HG02870 (cell line): ENCODE results near the gene RNASEL.
"Not testable (repeated sequence)": the region's sequence is repeated elsewhere in the genome, so short reads cannot be mapped to it uniquely, and the experiment has no call there.

Source experiments
- ATAC-seq: cut with Tn5 transposase; IDR thresholded peaks from one replicate; pipeline ENCODE4 v1.9.1; 2021; ENCODE audit warnings: mild to moderate bottlenecking, moderate library complexity; ENCODE audit not compliant: unreplicated experiment

The RNASEL gene, protein sequence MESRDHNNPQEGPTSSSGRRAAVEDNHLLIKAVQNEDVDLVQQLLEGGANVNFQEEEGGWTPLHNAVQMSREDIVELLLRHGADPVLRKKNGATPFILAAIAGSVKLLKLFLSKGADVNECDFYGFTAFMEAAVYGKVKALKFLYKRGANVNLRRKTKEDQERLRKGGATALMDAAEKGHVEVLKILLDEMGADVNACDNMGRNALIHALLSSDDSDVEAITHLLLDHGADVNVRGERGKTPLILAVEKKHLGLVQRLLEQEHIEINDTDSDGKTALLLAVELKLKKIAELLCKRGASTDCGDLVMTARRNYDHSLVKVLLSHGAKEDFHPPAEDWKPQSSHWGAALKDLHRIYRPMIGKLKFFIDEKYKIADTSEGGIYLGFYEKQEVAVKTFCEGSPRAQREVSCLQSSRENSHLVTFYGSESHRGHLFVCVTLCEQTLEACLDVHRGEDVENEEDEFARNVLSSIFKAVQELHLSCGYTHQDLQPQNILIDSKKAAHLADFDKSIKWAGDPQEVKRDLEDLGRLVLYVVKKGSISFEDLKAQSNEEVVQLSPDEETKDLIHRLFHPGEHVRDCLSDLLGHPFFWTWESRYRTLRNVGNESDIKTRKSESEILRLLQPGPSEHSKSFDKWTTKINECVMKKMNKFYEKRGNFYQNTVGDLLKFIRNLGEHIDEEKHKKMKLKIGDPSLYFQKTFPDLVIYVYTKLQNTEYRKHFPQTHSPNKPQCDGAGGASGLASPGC

GRCh38 chr1:182588500-182589396 lies at the start of gene RNASEL:
TSS of gene RNASEL (minus strand) at chr1:182589256. CDS start at chr1:182586806, 2,450 bp downstream.
- peak; percentile 82 for ATAC-seq

GRCh38 chr1:182637769-182638168 lies 48.7 kb upstream of the RNASEL start:
- no peak for ATAC-seq

DNA sequence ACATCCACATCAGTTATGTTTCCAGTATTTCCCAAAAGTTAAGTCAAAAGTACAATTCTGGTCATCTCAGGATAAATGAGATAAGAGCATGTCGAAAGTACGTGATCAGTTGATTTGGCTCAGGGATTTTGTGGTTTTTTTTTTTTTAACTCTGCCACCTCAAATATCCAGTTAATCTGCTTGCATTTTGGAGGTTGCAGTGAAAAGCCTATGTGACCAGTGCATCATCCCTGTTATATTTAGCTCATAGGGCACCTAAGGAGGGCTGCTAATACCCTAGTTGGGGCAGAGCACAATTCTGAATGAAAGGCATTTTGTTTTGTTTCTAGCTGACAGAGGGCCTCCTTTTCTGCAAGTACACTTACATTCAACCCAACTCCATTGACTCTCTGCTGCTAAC lies 46.8 kb upstream of the RNASEL start:
- ATAC-seq = no peak

DNA sequence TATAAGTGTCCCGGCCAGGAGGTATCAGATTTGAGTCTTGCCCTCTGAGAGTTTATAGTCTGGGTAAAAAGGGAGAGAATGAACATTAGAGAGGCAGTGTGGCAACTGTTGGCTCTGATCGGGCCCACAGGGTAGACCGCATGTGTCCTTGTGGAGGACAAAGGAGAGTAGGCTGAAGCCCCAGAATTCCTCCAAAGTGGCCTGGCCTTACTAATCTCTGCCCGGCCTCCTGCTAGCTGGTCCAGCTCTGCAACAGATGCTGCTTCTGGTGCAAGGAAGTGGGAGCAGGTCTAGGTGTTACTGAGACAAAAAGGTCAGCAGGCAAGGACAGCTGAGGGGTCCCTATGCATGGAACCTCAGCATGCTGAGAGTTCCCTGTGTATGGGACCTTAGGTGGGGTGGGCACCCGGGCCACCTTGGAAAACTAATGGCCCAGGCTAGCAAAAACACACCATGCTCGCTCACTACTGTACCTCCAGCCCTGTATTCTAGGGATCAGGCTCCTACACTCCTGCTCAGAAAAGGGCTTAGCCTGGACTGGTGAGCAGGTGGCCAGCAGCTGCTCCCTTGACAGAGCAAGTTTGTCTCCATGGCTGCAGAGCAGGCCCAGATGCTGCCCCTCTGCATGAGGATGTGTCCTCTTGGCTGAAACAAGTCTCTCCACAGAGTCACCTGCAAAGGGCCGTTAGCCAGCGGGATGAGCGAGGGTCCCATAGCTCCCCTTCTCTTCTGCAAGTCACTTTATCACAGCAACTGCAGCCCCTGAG lies 45.4 kb upstream of the RNASEL start:
- ATAC-seq = no peak

DNA sequence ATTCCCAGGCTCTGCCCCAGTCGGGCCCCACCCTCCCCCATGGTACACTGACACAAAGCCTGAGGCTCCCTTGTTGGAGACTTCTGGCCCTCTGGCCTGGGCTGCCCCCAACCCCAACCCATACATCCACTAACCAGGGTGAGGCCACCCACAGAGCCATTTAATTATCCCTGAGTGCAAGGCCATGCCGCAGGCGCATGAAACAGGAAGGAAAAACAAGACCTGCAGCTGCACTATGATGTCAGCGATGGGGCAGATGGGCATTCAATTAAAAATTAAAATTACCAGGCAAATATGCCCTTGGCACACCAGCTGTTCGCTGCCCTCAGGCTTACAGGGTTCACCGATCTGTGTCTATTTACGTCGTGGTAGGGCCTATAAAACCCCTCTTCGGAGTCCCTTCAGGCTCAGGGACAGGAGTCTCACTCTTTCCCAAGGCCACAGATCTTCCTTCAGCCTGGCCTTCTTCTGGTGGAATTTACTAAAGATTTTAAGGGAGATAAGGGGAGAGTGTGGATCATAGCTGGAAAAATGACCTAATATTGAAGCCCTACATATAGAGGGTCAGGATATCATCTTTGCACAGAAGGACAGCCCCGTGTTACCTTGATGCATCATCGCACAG lies 44.7 kb upstream of the RNASEL start:
- no peak for ATAC-seq

DNA sequence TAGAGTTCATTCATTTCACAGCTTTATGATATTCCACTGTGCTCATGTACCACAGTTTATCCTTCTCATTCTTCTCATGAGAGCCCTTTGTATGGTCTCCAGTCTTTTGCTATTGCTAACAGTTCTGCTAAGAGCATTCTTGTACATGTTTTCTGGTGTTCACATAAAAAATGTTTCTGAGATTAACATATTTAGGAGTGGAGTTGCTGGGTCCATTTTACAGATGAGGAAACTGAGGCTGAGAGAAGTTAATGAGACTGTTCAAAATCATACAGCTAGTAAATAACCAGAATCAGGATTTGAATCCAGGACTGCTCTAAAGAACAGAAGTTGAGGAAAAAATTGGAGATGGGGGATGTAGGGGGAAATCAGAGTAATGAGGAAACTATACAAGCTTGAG lies 44.0 kb upstream of the RNASEL start:
- no peak for ATAC-seq

DNA sequence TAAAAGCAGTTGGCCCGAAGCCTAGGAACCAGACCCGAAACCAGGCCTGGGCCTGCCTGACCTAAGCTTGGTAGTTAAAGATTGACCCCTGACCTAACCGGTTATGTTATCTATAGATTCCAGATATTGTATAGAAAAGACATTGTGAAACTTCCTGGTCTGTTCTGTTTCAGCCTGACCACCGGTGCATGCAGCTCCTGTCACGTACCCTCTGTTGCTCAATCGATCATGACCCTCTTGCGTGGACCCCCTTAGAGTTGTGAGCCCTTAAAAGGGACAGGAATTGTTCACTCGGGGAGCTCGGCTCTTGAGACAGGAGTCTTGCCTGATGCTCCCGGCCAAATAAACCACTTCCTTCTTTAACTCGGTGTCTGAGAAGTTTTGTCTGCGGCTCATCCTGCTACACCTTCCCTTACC lies 43.4 kb upstream of the RNASEL start:
- ATAC-seq = not testable (repeated sequence)

- ATAC-seq = no peak
Observed at GRCh38 chr1:182631954-182632353, 42.9 kb upstream of the RNASEL start.

DNA sequence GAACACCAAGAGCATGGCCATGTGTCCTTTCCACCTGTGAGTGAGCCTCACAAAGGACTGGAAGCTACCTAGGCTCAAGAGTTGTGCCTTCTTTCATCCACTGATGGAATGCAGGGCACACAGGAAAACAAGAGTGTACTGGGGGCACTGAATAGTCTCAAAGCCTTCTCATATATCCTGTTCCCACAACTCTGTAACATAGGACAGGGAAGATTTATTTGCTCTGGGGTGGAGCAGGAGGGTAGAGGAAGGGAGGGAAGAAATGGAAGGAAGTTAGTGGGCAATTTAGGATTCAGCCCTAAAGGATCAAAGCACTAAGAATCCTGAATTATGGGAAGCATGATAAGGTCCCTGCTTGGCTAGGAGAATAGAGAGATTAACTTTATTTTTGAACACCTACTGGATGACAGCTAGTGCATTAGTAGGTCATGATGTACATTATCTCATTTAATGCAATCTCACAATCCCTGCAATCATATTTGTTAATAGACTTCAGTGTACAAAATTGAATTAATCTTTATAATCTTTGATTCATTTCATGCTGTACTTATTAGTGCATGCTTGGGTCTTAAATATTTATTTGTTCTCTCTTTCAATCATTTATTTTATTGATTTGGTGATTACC lies 42.1 kb upstream of the RNASEL start:
- ATAC-seq = no peak

DNA sequence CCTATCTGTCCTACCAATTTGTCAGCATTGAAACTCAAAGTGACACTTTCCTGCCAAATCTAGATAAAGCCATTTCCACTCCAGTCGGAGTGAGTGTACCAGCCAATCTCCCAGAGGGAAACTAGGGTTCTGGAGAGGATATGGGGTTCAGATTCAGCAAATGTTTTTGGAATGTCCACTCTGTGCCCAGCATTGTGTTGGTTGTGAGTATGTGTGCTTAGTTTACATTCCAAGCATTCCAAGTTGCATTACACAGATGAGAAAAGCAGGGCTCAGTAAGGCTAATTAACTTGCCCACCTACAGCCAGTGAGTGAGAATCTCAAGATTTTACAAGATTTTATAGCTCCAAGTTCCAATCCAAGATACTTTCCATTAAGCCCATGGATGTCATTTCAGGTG lies 41.5 kb upstream of the RNASEL start:
- ATAC-seq = no peak

DNA sequence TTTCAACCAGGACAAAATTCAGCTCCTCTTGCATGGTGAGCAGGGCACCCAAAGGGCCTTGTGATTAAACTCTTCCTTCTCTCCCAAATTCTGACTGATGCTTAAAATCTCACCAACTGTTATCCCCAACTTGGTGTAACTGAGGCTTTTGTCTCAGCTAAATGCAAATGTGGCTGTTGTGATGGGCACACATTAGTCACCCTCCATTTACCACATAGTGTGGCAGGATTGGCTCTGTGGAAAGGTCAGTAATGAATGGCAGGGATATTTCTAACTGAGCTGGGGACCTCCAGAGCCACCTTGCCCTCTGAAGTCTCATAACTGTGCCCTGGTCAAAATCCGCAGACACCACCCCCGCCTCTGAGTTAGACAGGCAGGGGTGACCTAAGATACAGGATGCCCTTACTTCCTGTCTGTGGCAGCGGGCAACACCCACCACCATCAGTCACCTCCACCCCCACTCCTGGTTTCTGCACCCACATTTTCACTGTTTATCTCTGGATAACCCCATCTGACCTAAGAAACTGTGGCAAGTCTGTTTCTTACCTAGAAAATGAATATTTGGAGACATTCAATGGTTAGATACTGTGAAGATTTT lies 40.5 kb upstream of the RNASEL start:
- ATAC-seq = no peak

GRCh38 chr1:182629080-182629479 lies 40.0 kb upstream of the RNASEL start:
- no peak for ATAC-seq

- no peak for ATAC-seq
Observed at GRCh38 chr1:182628657-182629056, 39.6 kb upstream of the RNASEL start.

DNA sequence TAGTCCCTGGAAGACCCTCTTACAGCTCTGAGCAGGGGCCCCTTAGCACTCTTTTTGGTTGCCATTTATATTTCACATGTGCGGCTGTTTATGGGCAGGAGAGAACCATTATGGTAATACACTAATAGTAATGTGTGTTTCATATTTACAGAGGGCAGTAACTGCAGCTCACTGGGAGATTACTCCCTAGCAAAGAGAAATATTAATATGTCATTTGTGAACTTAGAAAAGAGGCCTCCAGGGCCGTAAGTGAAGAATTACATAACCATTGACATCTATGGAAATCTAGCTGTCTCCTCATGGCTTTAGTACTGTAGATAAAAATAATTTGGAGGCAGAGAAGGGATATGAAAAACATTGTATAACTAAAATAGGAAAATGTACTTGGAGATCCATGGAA lies 38.6 kb upstream of the RNASEL start:
- no peak for ATAC-seq

DNA sequence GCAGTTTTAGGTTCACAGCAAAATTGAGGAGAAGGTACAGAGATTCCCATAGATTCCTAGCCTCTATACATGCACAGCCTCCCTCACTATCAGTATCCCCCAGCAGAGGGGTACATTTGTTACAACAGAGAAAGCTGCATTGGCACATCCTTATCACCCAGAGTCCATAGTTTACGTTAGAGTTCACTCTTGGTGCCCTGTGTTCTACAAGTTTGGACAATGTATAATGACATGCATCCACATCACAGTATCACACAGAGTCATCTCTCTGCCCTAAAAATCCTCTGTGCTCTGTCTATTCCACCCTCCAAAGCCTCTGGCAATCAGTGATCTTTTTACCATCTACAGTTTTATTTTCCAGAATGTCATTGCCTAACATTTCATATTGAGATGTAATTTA lies 37.5 kb upstream of the RNASEL start:
- no peak for ATAC-seq

DNA sequence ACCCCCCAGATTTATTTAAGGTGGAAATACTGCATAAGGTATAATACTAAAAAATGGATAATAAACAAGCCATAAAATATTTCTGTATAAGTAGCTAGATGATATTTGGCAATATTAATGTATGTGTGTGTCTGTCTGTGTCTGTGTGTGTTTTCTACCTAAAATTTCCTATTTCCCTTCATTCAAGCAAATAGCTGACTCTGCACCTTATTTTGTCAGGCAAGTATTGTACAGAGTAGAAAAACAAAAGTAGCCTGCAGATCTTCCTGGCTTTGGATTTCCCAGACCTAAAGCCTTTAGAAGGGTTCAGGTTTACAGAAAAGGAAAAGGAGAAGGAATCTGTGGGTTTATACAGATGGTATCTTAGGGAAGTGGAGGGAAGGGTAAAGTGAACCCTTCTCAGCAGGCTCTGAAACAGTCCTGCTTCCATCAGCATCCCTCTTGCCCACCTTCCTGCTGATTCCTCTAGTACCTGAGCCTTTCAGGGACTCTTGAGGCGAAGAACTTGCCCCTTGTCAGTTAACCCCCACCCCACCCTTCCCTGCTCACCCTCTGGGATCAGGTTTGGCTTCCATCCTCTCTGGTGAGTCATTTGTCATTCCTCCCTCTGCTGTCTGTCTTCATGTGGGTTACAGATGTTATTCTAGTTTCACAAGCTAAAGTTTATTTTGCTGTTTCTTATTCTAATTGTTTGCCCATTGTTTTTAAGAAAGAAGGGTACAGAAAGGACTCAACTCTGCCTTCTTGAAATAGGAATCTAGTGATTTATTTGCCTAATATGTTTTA lies 36.9 kb upstream of the RNASEL start:
- ATAC-seq = no peak

DNA sequence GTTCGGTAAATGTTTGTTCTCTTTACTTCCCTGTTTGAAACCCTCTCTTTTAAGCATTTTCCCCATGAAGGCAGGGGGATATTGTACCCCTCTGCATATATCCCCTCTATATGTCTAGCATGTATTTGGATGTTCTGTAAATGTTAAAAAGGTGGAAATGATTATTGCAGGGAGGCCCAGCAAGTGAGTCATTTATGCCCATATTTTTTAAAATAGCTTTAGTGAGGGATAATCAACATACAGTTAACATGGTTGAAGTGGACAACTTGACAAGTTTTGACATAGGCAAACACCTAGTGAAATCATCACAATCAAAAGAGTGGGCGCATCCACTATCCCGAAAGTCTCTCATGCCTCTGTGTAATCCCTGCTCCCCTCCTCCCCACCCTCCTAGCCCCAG lies 36.0 kb upstream of the RNASEL start:
- ATAC-seq = no peak

- ATAC-seq = no peak
Observed at GRCh38 chr1:182624577-182624976, 35.5 kb upstream of the RNASEL start.
